H9 (cell line): Measurements from ENCODE around the gene BIK. TPM values are rescaled to one million over a fixed set of nuclear protein-coding genes. Genes with fewer than 3 reads are reported as not detected.

Experiments used
- DNase-seq: peaks from one replicate; pipeline ENCODE4 v3.0.0-alpha.2; 2017
- H2AFZ ChIP-seq: one replicate; pipeline ENCODE4 v1.6.1; 2013; ENCODE audit warnings: mild to moderate bottlenecking, low read length, control low read depth, moderate library complexity
- H2AK5ac ChIP-seq: 2 replicates; pipeline ENCODE4 v1.6.1; 2013; ENCODE audit warnings: low read length, control low read depth, mixed read lengths; ENCODE audit not compliant: insufficient read length
- H2BK120ac ChIP-seq: one replicate; pipeline ENCODE4 v1.6.1; 2013; ENCODE audit warnings: low read depth, mild to moderate bottlenecking, low read length, control low read depth, inconsistent platforms; ENCODE audit not compliant: poor library complexity, severe bottlenecking
- H2BK12ac ChIP-seq: 2 replicates; pipeline ENCODE4 v1.6.1; 2013; ENCODE audit warnings: low read length, control low read depth, mixed read lengths, low read depth; ENCODE audit not compliant: insufficient read length
- H2BK15ac ChIP-seq: 2 replicates; pipeline ENCODE4 v1.6.1; 2013; ENCODE audit warnings: low read depth, low read length, control low read depth
- H2BK20ac ChIP-seq: one replicate; pipeline ENCODE4 v1.6.1; 2013; ENCODE audit warnings: low read depth, mild to moderate bottlenecking, low read length, control low read depth, inconsistent platforms; ENCODE audit not compliant: poor library complexity, severe bottlenecking
- H2BK5ac ChIP-seq: 2 replicates; pipeline ENCODE4 v1.6.1; 2013; ENCODE audit warnings: low read length, control low read depth, mixed read lengths; ENCODE audit not compliant: insufficient read length
- H3K14ac ChIP-seq: 2 replicates; pipeline ENCODE4 v1.6.1; 2013; ENCODE audit warnings: low read length, control low read depth; ENCODE audit not compliant: insufficient read depth
- H3K18ac ChIP-seq: 2 replicates; pipeline ENCODE4 v1.6.1; 2013; ENCODE audit warnings: low read depth, mild to moderate bottlenecking, mixed read lengths, low read length, control low read depth; ENCODE audit not compliant: insufficient read length
- H3K23ac ChIP-seq: 2 replicates; pipeline ENCODE4 v1.6.1; 2013; ENCODE audit warnings: low read length, control low read depth, mixed read lengths, low read depth; ENCODE audit not compliant: insufficient read length
- H3K23me2 ChIP-seq: 2 replicates; pipeline ENCODE4 v1.6.1; 2013; ENCODE audit warnings: low read depth, mild to moderate bottlenecking, mixed read lengths, low read length, control low read depth; ENCODE audit not compliant: insufficient read length, poor library complexity, severe bottlenecking
- H3K27ac ChIP-seq: 2 replicates; pipeline ENCODE4 v1.5.1; 2013; ENCODE audit warnings: low read length, control low read depth, mixed read lengths, low read depth; ENCODE audit not compliant: insufficient read length
- H3K27me3 ChIP-seq: 2 replicates; pipeline ENCODE4 v1.6.1; 2013; ENCODE audit warnings: low read length, control low read depth, inconsistent platforms; ENCODE audit not compliant: insufficient read depth
- H3K4ac ChIP-seq: 2 replicates; pipeline ENCODE4 v1.6.1; 2013; ENCODE audit warnings: low read depth, mild to moderate bottlenecking, control low read depth, inconsistent platforms, low read length, moderate library complexity
- H3K4me1 ChIP-seq: 2 replicates; pipeline ENCODE4 v1.6.1; 2013; ENCODE audit warnings: low read length, control low read depth, inconsistent platforms; ENCODE audit not compliant: insufficient read depth
- H3K4me2 ChIP-seq: 2 replicates; pipeline ENCODE4 v1.6.1; 2013; ENCODE audit warnings: low read length, control low read depth, mixed read lengths; ENCODE audit not compliant: insufficient read length, insufficient read depth
- H3K56ac ChIP-seq: 2 replicates; pipeline ENCODE4 v1.6.1; 2013; ENCODE audit warnings: low read depth, mild to moderate bottlenecking, mixed read lengths, low read length, control low read depth; ENCODE audit not compliant: insufficient read length
- H3K79me1 ChIP-seq: 2 replicates; pipeline ENCODE4 v1.6.1; 2013; ENCODE audit warnings: low read depth, mild to moderate bottlenecking, moderate library complexity, low read length, control low read depth, inconsistent platforms; ENCODE audit not compliant: insufficient read depth, poor library complexity, severe bottlenecking
- H3K79me2 ChIP-seq: 2 replicates; pipeline ENCODE4 v1.6.1; 2013; ENCODE audit warnings: low read length, control low read depth, inconsistent platforms; ENCODE audit not compliant: insufficient read depth
- H3K9ac ChIP-seq: 2 replicates; pipeline ENCODE4 v1.6.1; 2013; ENCODE audit warnings: low read length, control low read depth, mixed read lengths; ENCODE audit not compliant: insufficient read length; ENCODE audit errors: extremely low read depth
- H3K9me3 ChIP-seq: one replicate; pipeline ENCODE4 v1.6.1; 2013; ENCODE audit warnings: low read depth, low read length, inconsistent platforms; ENCODE audit not compliant: control insufficient read depth
- H3T11ph ChIP-seq: one replicate; pipeline ENCODE4 v1.6.1; 2013; ENCODE audit warnings: mild to moderate bottlenecking, low read length, control low read depth, inconsistent platforms
- H4K20me1 ChIP-seq: one replicate; pipeline ENCODE4 v1.6.1; 2013; ENCODE audit not compliant: control insufficient read depth, insufficient read length, insufficient read depth
- H4K5ac ChIP-seq: 2 replicates; pipeline ENCODE4 v1.6.1; 2013; ENCODE audit warnings: low read depth, mild to moderate bottlenecking, mixed read lengths, low read length, control low read depth; ENCODE audit not compliant: insufficient read length
- H4K8ac ChIP-seq: replicated peaks from 2 replicates; pipeline ENCODE4 v1.6.1; 2013; ENCODE audit warnings: low read length, control low read depth, mixed read lengths, low read depth; ENCODE audit not compliant: insufficient read length
- H4K91ac ChIP-seq: 2 replicates; pipeline ENCODE4 v1.6.1; 2013; ENCODE audit warnings: low read depth, mild to moderate bottlenecking, moderate library complexity, mixed read lengths, low read length, control low read depth; ENCODE audit not compliant: insufficient read length
- H3K27ac Mint-ChIP-seq, 3 experiments: 2 replicates in 2 of 3; 3 replicates in 1 of 3; pipeline ENCODE4 v1.8.0; 2020 to 2021; ENCODE audit warnings: mixed read lengths in 3 of 3, mild to moderate bottlenecking in 1 of 3, moderate library complexity in 1 of 3
- H3K27me3 Mint-ChIP-seq: 2 replicates; pipeline ENCODE4 v1.8.0; 2021; ENCODE audit warnings: low read depth, mild to moderate bottlenecking, moderate library complexity, mixed read lengths
- H3K36me3 Mint-ChIP-seq, 3 experiments: 2 replicates in 2 of 3; 3 replicates in 1 of 3; pipeline ENCODE4 v1.8.0; 2020 to 2021; ENCODE audit warnings: low read depth in 3 of 3, mixed read lengths in 3 of 3; ENCODE audit not compliant: insufficient read depth in 1 of 3
- H3K4me1 Mint-ChIP-seq, 2 experiments: 2 replicates each; pipeline ENCODE4 v1.8.0; 2020; ENCODE audit warnings: mixed read lengths in 2 of 2
- H3K4me3 Mint-ChIP-seq, 2 experiments: 2 replicates in 1 of 2; 3 replicates in 1 of 2; pipeline ENCODE4 v1.8.0; 2020 to 2021; ENCODE audit warnings: mild to moderate bottlenecking in 2 of 2, mixed read lengths in 2 of 2, moderate library complexity in 1 of 2
- H3K9me3 Mint-ChIP-seq, 2 experiments: 2 replicates in 1 of 2; 3 replicates in 1 of 2; pipeline ENCODE4 v1.8.0; 2020; ENCODE audit warnings: mild to moderate bottlenecking in 2 of 2, mixed read lengths in 2 of 2, moderate library complexity in 1 of 2
- CTCF ChIP-seq: fragments of 200-600 bp; sonication (generic); conservative IDR thresholded peaks from 3 replicates; pipeline ENCODE4 v1.8.0; 2021; ENCODE audit warnings: antibody characterized with exemption, mild to moderate bottlenecking
- WGBS: extraction: QIAGEN DNeasy Blood & Tissue Kit; methylation state at CpG from one replicate; pipeline ENCODE4 v1.1.7; 2013; ENCODE audit warnings: missing lambda C conversion rate, low lambda C conversion rate, mixed read lengths; ENCODE audit not compliant: insufficient read length; ENCODE audit errors: extremely low coverage; 5-methylcytosine and 5-hydroxymethylcytosine counted together
- total RNA-seq: library from RNA; stranded (reverse); gene quantifications from 2 replicates; pipeline ENCODE4 v1.2.1, GENCODE V29; 2021

Gene BIK
- total RNA-seq, 1 experiment from 2014 or later = 8.3 TPM

- H3T11ph ChIP-seq = no peak overlapping the region
- H3K23me2 ChIP-seq = no peaks in the 10 kb centered on the region
- no peak overlapping the region for H3K14ac ChIP-seq
- no peak overlapping the region for H3K4me2 ChIP-seq
- no peak overlapping the region for H2BK12ac ChIP-seq
- H2BK5ac ChIP-seq = no peak overlapping the region
- no peak overlapping the region for H2AFZ ChIP-seq
- DNase-seq = no peak
- H3K27me3 ChIP-seq = no peaks in the 10 kb centered on the region
- no peak overlapping the region for H2BK15ac ChIP-seq
- no peak overlapping the region for H2BK20ac ChIP-seq
- no peak overlapping the region for H3K18ac ChIP-seq
- no peak overlapping the region for H2BK120ac ChIP-seq
- no peaks in the 10 kb centered on the region for H3K27me3 Mint-ChIP-seq
- no peaks in the 10 kb centered on the region for H3K79me1 ChIP-seq
- H3K4me3 Mint-ChIP-seq = no peak overlapping the region
- H3K4ac ChIP-seq = no peak overlapping the region
- WGBS = no CpG with 5 or more reads among the region's 17 CpGs
- no peak overlapping the region for H3K23ac ChIP-seq
- H3K79me2 ChIP-seq = no peaks in the 10 kb centered on the region
- no peak overlapping the region for H3K27ac ChIP-seq
- no peak overlapping the region for H4K91ac ChIP-seq
- no peak overlapping the region for H4K5ac ChIP-seq
- H3K9me3 ChIP-seq = no peaks in the 10 kb centered on the region
- TF ChIP-seq CTCF = no peak
- H3K56ac ChIP-seq = no peak overlapping the region
- no peaks in the 10 kb centered on the region for H3K9me3 Mint-ChIP-seq
- peak overlapping the region in 1 of 3 experiments; percentile 22; a peak in 1 of 7 replicates for H3K27ac Mint-ChIP-seq
- peaks cover 9 to 12% of the 10 kb centered on the region in 2 experiments for H3K4me1 Mint-ChIP-seq
- H4K20me1 ChIP-seq = no peaks in the 10 kb centered on the region
- H3K4me1 ChIP-seq = no peaks in the 10 kb centered on the region
- no peak overlapping the region for H3K9ac ChIP-seq
- H2AK5ac ChIP-seq = no peak overlapping the region
- H3K36me3 Mint-ChIP-seq = peaks cover 13 to 47% (median 45%) of the 10 kb centered on the region in 3 experiments; a peak in 6 of 7 replicates
- H4K8ac ChIP-seq = no peak overlapping the region
These were observed 21.4 kb downstream of the BIK start for GRCh38 chr22:43131773-43132501.
